A549 (cell line): ENCODE data around the gene KEL. TPM values are rescaled to one million over a fixed set of nuclear protein-coding genes. Genes with fewer than 3 reads are reported as not detected.

Experiments
- ATAC-seq, 2 experiments: fragments of 200-7000 bp in 1 of 2; fragments of >200 bp in 1 of 2; cut with Nextera tagmentation in 1 of 2; cut with Tn5 transposase in 1 of 2; 3 replicates each; pipeline versions ENCODE4 v1.8.0 to v1.9.1; 2018 to 2020; ENCODE audit warnings: mild to moderate bottlenecking in 1 of 2, moderate library complexity in 1 of 2
- CTCF ChIA-PET: fragments of 300-600 bp; sonication (Branson Sonifier 250); formaldehyde crosslinking; extraction: SDS; loops from one replicate; lab custom pipeline; 2021; ENCODE audit warnings: antibody characterized with exemption, inconsistent platforms; lab: Yijun Ruan, JAX
- POLR2A ChIA-PET: fragments of 350-600 bp; formaldehyde crosslinking; extraction: SDS; loops from one replicate; lab custom pipeline; 2021; ENCODE audit warnings: antibody characterized with exemption, inconsistent platforms; lab: Yijun Ruan, JAX
- DNase-seq, 2 experiments: peaks; one replicate each; pipeline versions ENCODE4 v3.0.0 to v3.0.0-alpha.2; 2011 to 2016; ENCODE audit warnings: low read depth in 1 of 2, low spot score in 1 of 2
- FAIRE-seq: peaks from 2 replicates; lab custom pipeline; 2011; peaks lifted over from hg19 to GRCh38; lab: Jason Lieb, UNC
- H3K27ac ChIP-seq, 2 experiments: fragments of >200 bp; sonication (Bioruptor Twin); formaldehyde crosslinking; 3 replicates each; pipeline ENCODE4 v1.5.1; 2016 to 2017
- H3K4me1 ChIP-seq: fragments of >200 bp; sonication (Bioruptor Twin); formaldehyde crosslinking; 3 replicates; pipeline ENCODE4 v1.6.1; 2016
- H3K4me2 ChIP-seq: fragments of >200 bp; sonication (Bioruptor Twin); formaldehyde crosslinking; 3 replicates; pipeline ENCODE4 v1.6.1; 2016
- H3K4me3 ChIP-seq: fragments of >200 bp; sonication (Bioruptor Twin); formaldehyde crosslinking; 3 replicates; pipeline ENCODE4 v1.5.1; 2016
- H3K9me3 ChIP-seq: fragments of >200 bp; sonication (Bioruptor Twin); formaldehyde crosslinking; 3 replicates; pipeline ENCODE4 v1.6.1; 2016
- CBX2 ChIP-seq: fragments of 200-600 bp; sonication (generic); IDR thresholded peaks from 2 replicates; pipeline ENCODE4 v1.6.1; 2016; ENCODE audit warnings: low read depth, mild to moderate bottlenecking, borderline replicate concordance
- CBX8 ChIP-seq: fragments of 200-600 bp; sonication (generic); IDR thresholded peaks from 2 replicates; pipeline ENCODE4 v1.6.1; 2016
- CHD2 ChIP-seq: fragments of 150-350 bp; IDR thresholded peaks from 2 replicates; pipeline ENCODE4 v1.6.1; 2014; ENCODE audit warnings: low read length; ENCODE audit not compliant: partially characterized antibody
- EP300 ChIP-seq, 2 experiments: fragments of >200 bp; sonication (Bioruptor Twin); formaldehyde crosslinking; IDR thresholded peaks; 2 replicates in 1 of 2; 3 replicates in 1 of 2; pipeline ENCODE4 v1.6.1; 2016 to 2017
- GATA3 ChIP-seq: IDR thresholded peaks from 2 replicates; pipeline ENCODE4 v1.6.1; 2012; ENCODE audit warnings: borderline replicate concordance
- HOXA7 ChIP-seq: fragments of 250-450 bp; sonication (Bioruptor Pico); IDR thresholded peaks from 2 replicates; pipeline ENCODE4 v1.5.0; 2020; ENCODE audit warnings: mild to moderate bottlenecking, moderate library complexity
- KDM1A ChIP-seq: fragments of 200-600 bp; sonication (generic); IDR thresholded peaks from 2 replicates; pipeline ENCODE4 v1.6.1; 2016; ENCODE audit warnings: low read depth, mild to moderate bottlenecking
- KDM5A ChIP-seq: fragments of 200-600 bp; sonication (generic); IDR thresholded peaks from 2 replicates; pipeline ENCODE4 v1.6.1; 2016; ENCODE audit warnings: antibody characterized with exemption, mild to moderate bottlenecking
- MAZ ChIP-seq: fragments of 150-350 bp; IDR thresholded peaks from 2 replicates; pipeline ENCODE4 v1.6.1; 2014; ENCODE audit warnings: antibody characterized with exemption, low read depth, low read length, borderline replicate concordance
- MYC ChIP-seq: IDR thresholded peaks from 2 replicates; pipeline ENCODE4 v1.6.1; 2012; ENCODE audit warnings: mild to moderate bottlenecking, inconsistent platforms, low read length, improper control_type of control experiment, borderline replicate concordance
- NPAS2 ChIP-seq: fragments of 250-450 bp; sonication (Bioruptor Pico); IDR thresholded peaks from 2 replicates; pipeline ENCODE4 v1.8.0; 2022; ENCODE audit warnings: mild to moderate bottlenecking, moderate library complexity, borderline replicate concordance
- RCOR1 ChIP-seq: fragments of 150-350 bp; IDR thresholded peaks from 2 replicates; pipeline ENCODE4 v1.6.1; 2014; ENCODE audit warnings: antibody characterized with exemption, low read length, low read depth
- ZC3H11A ChIP-seq: fragments of 450-650 bp; IDR thresholded peaks from 2 replicates; pipeline ENCODE4 v1.6.1; 2014; ENCODE audit warnings: antibody characterized with exemption, mild to moderate bottlenecking
- ZFP36 ChIP-seq: fragments of 450-650 bp; IDR thresholded peaks from 2 replicates; pipeline ENCODE4 v1.6.1; 2014; ENCODE audit warnings: borderline replicate concordance; ENCODE audit not compliant: partially characterized antibody
- ZNF302 ChIP-seq: fragments of 250-450 bp; sonication (Bioruptor Pico); IDR thresholded peaks from 2 replicates; pipeline ENCODE4 v1.9.0; 2021; ENCODE audit warnings: inconsistent platforms, mild to moderate bottlenecking, moderate library complexity
- WGBS: methylation state at CpG from one replicate; pipeline ENCODE4 v1.1.6; 2017; ENCODE audit errors: missing lambda C conversion rate; 5-methylcytosine and 5-hydroxymethylcytosine counted together
- polyA plus RNA-seq, 4 experiments: library from polyadenylated mRNA; depleted of rRNA in 3 of 4; stranded (reverse); fragments of >200 nt; fragmentation: RNase III in 1 of 4; extraction: RNeasy Plus Mini Kit Qiagen cat#74134 plus additional on column Dnase treatment in 1 of 4; gene quantifications; 2 replicates in 3 of 4; 3 replicates in 1 of 4; pipeline ENCODE4 v1.2.3, GENCODE V29; 2011 to 2017
- TF ChIP-seq, protein P1 (sequence below): fragments of 200-600 bp; sonication (generic); IDR thresholded peaks from 2 replicates; pipeline ENCODE4 v1.6.1; 2016; ENCODE audit warnings: antibody characterized with exemption, mild to moderate bottlenecking, moderate library complexity
- TF ChIP-seq, protein P2 (sequence below): fragments of >200 bp; sonication (Bioruptor Twin); formaldehyde crosslinking; IDR thresholded peaks from 3 replicates; pipeline ENCODE4 v1.6.1; 2016
- TF ChIP-seq, protein P3 (sequence below): fragments of 450-650 bp; IDR thresholded peaks from 2 replicates; pipeline ENCODE4 v1.6.1; 2014; ENCODE audit warnings: antibody characterized with exemption
- TF ChIP-seq, protein P4 (sequence below): fragments of 150-350 bp; IDR thresholded peaks from 2 replicates; pipeline ENCODE4 v1.6.1; 2014; ENCODE audit warnings: low read depth, mild to moderate bottlenecking, low read length
- TF ChIP-seq, protein P5 (sequence below): IDR thresholded peaks from 2 replicates; pipeline ENCODE4 v1.6.1; 2012

The KEL gene
- polyA plus RNA-seq, 2 of the 4 experiments (the other 2 are of a cell fraction) = 0.14 TPM; not detected in 1

DNA sequence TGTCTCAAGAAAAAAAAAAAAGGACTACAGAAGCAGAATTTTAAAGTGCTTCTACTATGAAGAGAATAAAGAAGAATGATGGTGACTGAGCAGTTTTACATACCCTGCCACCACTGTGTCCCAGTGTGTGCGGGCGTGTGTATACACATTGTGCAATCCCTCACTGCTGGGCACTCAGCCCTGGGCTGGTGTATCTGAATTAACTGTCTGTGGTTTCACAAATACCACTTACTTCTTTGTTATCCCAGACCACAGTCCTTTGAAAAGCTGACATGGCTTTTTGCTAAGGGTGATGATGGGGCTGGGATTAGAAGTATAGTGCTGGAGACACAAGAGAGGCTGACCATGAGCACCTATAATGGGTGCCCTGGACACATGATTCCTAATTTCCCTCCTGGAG is 55.5 kb downstream of the KEL start:
- ChIA-PET CTCF (no interaction called here), POLR2A (no interaction called here)
- no peak for ATAC-seq
- DNase-seq = no peak
- Histone ChIP-seq H3K4me2 (no peak overlapping the region), H3K4me3 (no peak overlapping the region), H3K4me1 (no peaks in the 10 kb centered on the region), H3K27ac (no peak overlapping the region), H3K9me3 (peaks cover 2% of the 10 kb centered on the region; the same call in 1 of the 3 replicates)
- no peak for FAIRE-seq
- 43% methylated on average over 2 of the region's 2 CpGs for WGBS
- TF ChIP-seq, protein P1, sequence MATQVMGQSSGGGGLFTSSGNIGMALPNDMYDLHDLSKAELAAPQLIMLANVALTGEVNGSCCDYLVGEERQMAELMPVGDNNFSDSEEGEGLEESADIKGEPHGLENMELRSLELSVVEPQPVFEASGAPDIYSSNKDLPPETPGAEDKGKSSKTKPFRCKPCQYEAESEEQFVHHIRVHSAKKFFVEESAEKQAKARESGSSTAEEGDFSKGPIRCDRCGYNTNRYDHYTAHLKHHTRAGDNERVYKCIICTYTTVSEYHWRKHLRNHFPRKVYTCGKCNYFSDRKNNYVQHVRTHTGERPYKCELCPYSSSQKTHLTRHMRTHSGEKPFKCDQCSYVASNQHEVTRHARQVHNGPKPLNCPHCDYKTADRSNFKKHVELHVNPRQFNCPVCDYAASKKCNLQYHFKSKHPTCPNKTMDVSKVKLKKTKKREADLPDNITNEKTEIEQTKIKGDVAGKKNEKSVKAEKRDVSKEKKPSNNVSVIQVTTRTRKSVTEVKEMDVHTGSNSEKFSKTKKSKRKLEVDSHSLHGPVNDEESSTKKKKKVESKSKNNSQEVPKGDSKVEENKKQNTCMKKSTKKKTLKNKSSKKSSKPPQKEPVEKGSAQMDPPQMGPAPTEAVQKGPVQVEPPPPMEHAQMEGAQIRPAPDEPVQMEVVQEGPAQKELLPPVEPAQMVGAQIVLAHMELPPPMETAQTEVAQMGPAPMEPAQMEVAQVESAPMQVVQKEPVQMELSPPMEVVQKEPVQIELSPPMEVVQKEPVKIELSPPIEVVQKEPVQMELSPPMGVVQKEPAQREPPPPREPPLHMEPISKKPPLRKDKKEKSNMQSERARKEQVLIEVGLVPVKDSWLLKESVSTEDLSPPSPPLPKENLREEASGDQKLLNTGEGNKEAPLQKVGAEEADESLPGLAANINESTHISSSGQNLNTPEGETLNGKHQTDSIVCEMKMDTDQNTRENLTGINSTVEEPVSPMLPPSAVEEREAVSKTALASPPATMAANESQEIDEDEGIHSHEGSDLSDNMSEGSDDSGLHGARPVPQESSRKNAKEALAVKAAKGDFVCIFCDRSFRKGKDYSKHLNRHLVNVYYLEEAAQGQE = no peak
- TF ChIP-seq CBX8 (no peak), KDM5A (no peak), ZFP36 (no peak), NPAS2 (no peak), GATA3 (no peak), RCOR1 (no peak), CHD2 (no peak)
- TF ChIP-seq, protein P2, sequence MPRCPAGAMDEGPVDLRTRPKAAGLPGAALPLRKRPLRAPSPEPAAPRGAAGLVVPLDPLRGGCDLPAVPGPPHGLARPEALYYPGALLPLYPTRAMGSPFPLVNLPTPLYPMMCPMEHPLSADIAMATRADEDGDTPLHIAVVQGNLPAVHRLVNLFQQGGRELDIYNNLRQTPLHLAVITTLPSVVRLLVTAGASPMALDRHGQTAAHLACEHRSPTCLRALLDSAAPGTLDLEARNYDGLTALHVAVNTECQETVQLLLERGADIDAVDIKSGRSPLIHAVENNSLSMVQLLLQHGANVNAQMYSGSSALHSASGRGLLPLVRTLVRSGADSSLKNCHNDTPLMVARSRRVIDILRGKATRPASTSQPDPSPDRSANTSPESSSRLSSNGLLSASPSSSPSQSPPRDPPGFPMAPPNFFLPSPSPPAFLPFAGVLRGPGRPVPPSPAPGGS = no peak
- TF ChIP-seq, protein P3, sequence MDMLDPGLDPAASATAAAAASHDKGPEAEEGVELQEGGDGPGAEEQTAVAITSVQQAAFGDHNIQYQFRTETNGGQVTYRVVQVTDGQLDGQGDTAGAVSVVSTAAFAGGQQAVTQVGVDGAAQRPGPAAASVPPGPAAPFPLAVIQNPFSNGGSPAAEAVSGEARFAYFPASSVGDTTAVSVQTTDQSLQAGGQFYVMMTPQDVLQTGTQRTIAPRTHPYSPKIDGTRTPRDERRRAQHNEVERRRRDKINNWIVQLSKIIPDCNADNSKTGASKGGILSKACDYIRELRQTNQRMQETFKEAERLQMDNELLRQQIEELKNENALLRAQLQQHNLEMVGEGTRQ = no peak

DNA sequence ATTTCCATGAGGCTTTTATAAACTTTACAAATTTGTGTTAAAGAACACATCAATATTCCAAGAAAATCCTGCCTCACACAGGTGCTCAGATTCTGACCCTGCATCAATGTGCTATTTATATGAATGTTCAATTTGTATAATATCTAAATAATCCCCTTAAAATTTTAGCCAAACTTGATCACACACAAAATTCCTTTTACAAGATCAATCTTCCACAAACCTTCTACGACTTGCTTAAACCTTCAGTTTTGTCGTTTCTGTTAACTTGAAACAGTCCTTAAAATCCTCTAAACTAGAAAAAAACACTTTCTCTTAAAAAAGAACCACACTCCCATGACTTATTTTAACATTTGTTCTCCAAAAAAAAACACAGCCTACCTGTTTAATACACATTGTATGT is 56.4 kb downstream of the KEL start:
- H3K4me1 ChIP-seq = no peaks in the 10 kb centered on the region
- 12% methylated on average over 2 of the region's 2 CpGs for WGBS
- CTCF ChIA-PET = no interaction called here
- H3K4me2 ChIP-seq = no peak overlapping the region
- no peak overlapping the region for H3K27ac ChIP-seq
- peaks cover 2% of the 10 kb centered on the region; the same call in 1 of the 3 replicates for H3K9me3 ChIP-seq
- no peak for DNase-seq
- no peak for ATAC-seq
- no peak for FAIRE-seq
- TF ChIP-seq ZNF302 (CRISPR knock-in tag) = no peak
- TF ChIP-seq ZFP36 = peak; percentile 18
- TF ChIP-seq, all 56 proteins: peak for 1
- POLR2A ChIA-PET = no interaction called here
- no peak overlapping the region for H3K4me3 ChIP-seq

- CTCF ChIA-PET = no interaction called here
- Histone ChIP-seq H3K4me3 (no peak overlapping the region), H3K4me2 (no peak overlapping the region), H3K9me3 (peaks cover 2% of the 10 kb centered on the region; the same call in 1 of the 3 replicates)
- ATAC-seq = no peak
- TF ChIP-seq CHD2 (no peak), MYC (no peak), EP300 (IDR thresholded peaks at IDR 0.05) (no peak), HOXA7 (CRISPR knock-in tag) (no peak), ZC3H11A (no peak), CBX2 (no peak), NPAS2 (no peak), MAZ (no peak), KDM1A (no peak), ZNF302 (CRISPR knock-in tag) (no peak)
- TF ChIP-seq, protein P4, sequence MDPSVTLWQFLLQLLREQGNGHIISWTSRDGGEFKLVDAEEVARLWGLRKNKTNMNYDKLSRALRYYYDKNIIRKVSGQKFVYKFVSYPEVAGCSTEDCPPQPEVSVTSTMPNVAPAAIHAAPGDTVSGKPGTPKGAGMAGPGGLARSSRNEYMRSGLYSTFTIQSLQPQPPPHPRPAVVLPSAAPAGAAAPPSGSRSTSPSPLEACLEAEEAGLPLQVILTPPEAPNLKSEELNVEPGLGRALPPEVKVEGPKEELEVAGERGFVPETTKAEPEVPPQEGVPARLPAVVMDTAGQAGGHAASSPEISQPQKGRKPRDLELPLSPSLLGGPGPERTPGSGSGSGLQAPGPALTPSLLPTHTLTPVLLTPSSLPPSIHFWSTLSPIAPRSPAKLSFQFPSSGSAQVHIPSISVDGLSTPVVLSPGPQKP = no peak
- TF ChIP-seq, protein P5, sequence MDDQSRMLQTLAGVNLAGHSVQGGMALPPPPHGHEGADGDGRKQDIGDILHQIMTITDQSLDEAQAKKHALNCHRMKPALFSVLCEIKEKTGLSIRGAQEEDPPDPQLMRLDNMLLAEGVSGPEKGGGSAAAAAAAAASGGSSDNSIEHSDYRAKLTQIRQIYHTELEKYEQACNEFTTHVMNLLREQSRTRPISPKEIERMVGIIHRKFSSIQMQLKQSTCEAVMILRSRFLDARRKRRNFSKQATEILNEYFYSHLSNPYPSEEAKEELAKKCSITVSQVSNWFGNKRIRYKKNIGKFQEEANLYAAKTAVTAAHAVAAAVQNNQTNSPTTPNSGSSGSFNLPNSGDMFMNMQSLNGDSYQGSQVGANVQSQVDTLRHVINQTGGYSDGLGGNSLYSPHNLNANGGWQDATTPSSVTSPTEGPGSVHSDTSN = no peak
- TF ChIP-seq, all 56 proteins: peak for 0
- Histone ChIP-seq H3K4me1 (no peaks in the 10 kb centered on the region), H3K27ac (no peak overlapping the region)
- POLR2A ChIA-PET = no interaction called here
- FAIRE-seq (no peak), DNase-seq (no peak)
Measured at GRCh38 chr7:142904128-142904527, 58.0 kb downstream of the KEL start.
